Progenitor cell of endocrine pancreas (in vitro differentiated cells): ENCODE data around the gene TMEM54. TPM values are rescaled to one million over a fixed set of nuclear protein-coding genes. Genes with fewer than 3 reads are reported as not detected.

Experiments used
- DNase-seq: peaks from one replicate; pipeline ENCODE4 v3.0.0; 2021; ENCODE audit warnings: low spot score; ENCODE audit not compliant: unreplicated experiment
- H3K27ac Mint-ChIP-seq: 2 replicates; pipeline ENCODE4 v1.8.0; 2021; ENCODE audit warnings: mild to moderate bottlenecking, moderate library complexity, mixed read lengths
- H3K27me3 Mint-ChIP-seq: 2 replicates; pipeline ENCODE4 v1.8.0; 2021; ENCODE audit warnings: mixed read lengths
- H3K36me3 Mint-ChIP-seq: 2 replicates; pipeline ENCODE4 v1.8.0; 2022; ENCODE audit warnings: mixed read lengths; ENCODE audit not compliant: insufficient read depth
- H3K4me1 Mint-ChIP-seq: 2 replicates; pipeline ENCODE4 v1.8.0; 2021; ENCODE audit warnings: low read depth, mixed read lengths
- H3K4me3 Mint-ChIP-seq: 2 replicates; pipeline ENCODE4 v1.8.0; 2021; ENCODE audit warnings: low read depth, mild to moderate bottlenecking, moderate library complexity, mixed read lengths
- H3K9me3 Mint-ChIP-seq: 2 replicates; pipeline ENCODE4 v1.8.0; 2021; ENCODE audit warnings: low read depth, mixed read lengths
- CTCF ChIP-seq: fragments of 200-600 bp; sonication (generic); IDR thresholded peaks from one replicate; pipeline ENCODE4 v1.5.0; 2021; ENCODE audit warnings: antibody characterized with exemption, mild to moderate bottlenecking; ENCODE audit not compliant: unreplicated experiment
- total RNA-seq: library from RNA; stranded (reverse); gene quantifications from 2 replicates; pipeline ENCODE4 v1.2.1, GENCODE V29; 2021

TMEM54 gene
- total RNA-seq, 1 donor from 2014 or later, result 27.0 TPM

- TF ChIP-seq CTCF, result no peak
- Mint-ChIP-seq H3K4me3 (no peak overlapping the region), H3K4me1 (peaks cover 4% of the 10 kb centered on the region), H3K27ac (no peak overlapping the region), H3K9me3 (no peaks in the 10 kb centered on the region), H3K36me3 (no peaks in the 10 kb centered on the region), H3K27me3 (peaks cover 31% of the 10 kb centered on the region)
- DNase-seq, result no peak
These were observed 18.9 kb upstream of the TMEM54 start for GRCh38 chr1:32919811-32920733.

- no peak for TF ChIP-seq CTCF
- peaks cover 13% of the 10 kb centered on the region for H3K27me3 Mint-ChIP-seq
- no peaks in the 10 kb centered on the region for H3K36me3 Mint-ChIP-seq
- H3K4me1 Mint-ChIP-seq, result no peaks in the 10 kb centered on the region
- no peaks in the 10 kb centered on the region for H3K9me3 Mint-ChIP-seq
- no peak overlapping the region for H3K27ac Mint-ChIP-seq
- no peak overlapping the region for H3K4me3 Mint-ChIP-seq
- DNase-seq, result no peak
These were observed 17.0 kb upstream of the TMEM54 start for GRCh38 chr1:32918179-32918578.

- Mint-ChIP-seq H3K27me3 (peaks cover 7% of the 10 kb centered on the region), H3K9me3 (no peaks in the 10 kb centered on the region), H3K4me1 (no peaks in the 10 kb centered on the region), H3K4me3 (no peak overlapping the region), H3K27ac (no peak overlapping the region), H3K36me3 (no peaks in the 10 kb centered on the region)
- no peak for TF ChIP-seq CTCF
- DNase-seq, result no peak
These were observed 16.3 kb upstream of the TMEM54 start for GRCh38 chr1:32917521-32917920.

- H3K4me3 Mint-ChIP-seq, result no peak overlapping the region
- H3K36me3 Mint-ChIP-seq, result no peaks in the 10 kb centered on the region
- no peak for TF ChIP-seq CTCF
- H3K27ac Mint-ChIP-seq, result no peak overlapping the region
- H3K4me1 Mint-ChIP-seq, result no peaks in the 10 kb centered on the region
- DNase-seq, result no peak
- peaks cover 6% of the 10 kb centered on the region for H3K27me3 Mint-ChIP-seq
- H3K9me3 Mint-ChIP-seq, result no peaks in the 10 kb centered on the region
These were observed 14.8 kb upstream of the TMEM54 start for GRCh38 chr1:32915766-32916706.

- H3K4me1 Mint-ChIP-seq, result no peaks in the 10 kb centered on the region
- no peak overlapping the region for H3K27ac Mint-ChIP-seq
- H3K4me3 Mint-ChIP-seq, result no peak overlapping the region
- TF ChIP-seq CTCF, result no peak
- H3K27me3 Mint-ChIP-seq, result no peaks in the 10 kb centered on the region
- no peaks in the 10 kb centered on the region for H3K36me3 Mint-ChIP-seq
- no peak for DNase-seq
- H3K9me3 Mint-ChIP-seq, result peaks cover 3% of the 10 kb centered on the region
These were observed 9.1 kb upstream of the TMEM54 start for GRCh38 chr1:32910319-32910718.
